ENCODE data around the gene VEPH1. TPM values are rescaled to one million over a fixed set of nuclear protein-coding genes. Genes with fewer than 3 reads are reported as not detected.
"Not testable (repeated sequence)": the region's sequence is repeated elsewhere in the genome, so short reads cannot be mapped to it uniquely, and the experiment has no call there.

Gene VEPH1
- total and polyA plus RNA-seq, 2 donors (not counting 1 experiment from before 2014, with no cell fraction given): not detected

GRCh38 chr3:157353652-157354051 is 149.6 kb downstream of the VEPH1 start:
- no peaks in the 10 kb centered on the region for H3K4me1 Mint-ChIP-seq
- no peak overlapping the region for H3K4me3 Mint-ChIP-seq
- no peak overlapping the region for H3K27ac Mint-ChIP-seq
- intact Hi-C loops (cut with micrococcal nuclease): no loop called here
- Histone ChIP-seq H3K79me2 (ENCODE audit: control insufficient read depth, insufficient read depth, low read length) (no peaks in the 10 kb centered on the region), H2AFZ (ENCODE audit: insufficient read depth, low read depth, low read length, poor library complexity, severe bottlenecking) (no peak overlapping the region), H3K36me3 (replicated peaks in 1 of 2; ENCODE audit: control extremely low read depth in 1 of 2, control insufficient read depth in 1 of 2, extremely low read depth in 1 of 2, insufficient read depth in 2 of 2, low read length in 1 of 2) (no peaks in the 10 kb centered on the region), H3K27ac (ENCODE audit: low read length in 2 of 2) (no peak overlapping the region), H3K27me3 (replicated peaks in 1 of 4; ENCODE audit: control extremely low read depth in 1 of 4, control insufficient read depth in 3 of 4, insufficient read depth in 4 of 4, low read length in 3 of 4) (no peaks in the 10 kb centered on the region), H3K4me2 (replicated peaks; ENCODE audit: low read depth, low read length, poor library complexity, severe bottlenecking) (no peak overlapping the region), H3K4me3 (ENCODE audit: control extremely low read depth in 1 of 5, extremely low read depth in 1 of 5, insufficient read depth in 1 of 5, low read depth in 2 of 5, low read length in 4 of 5) (no peak overlapping the region), H4K20me1 (ENCODE audit: control insufficient read depth, insufficient read depth, low read length, poor library complexity, severe bottlenecking) (no peaks in the 10 kb centered on the region), H3K9me3 (ENCODE audit: control extremely low read depth in 1 of 3, control insufficient read depth in 2 of 3, insufficient read depth in 1 of 3, low read length in 2 of 3) (peaks cover 0 to under 1% (median 0%) of the 10 kb centered on the region in 3 donors), H3K9ac (ENCODE audit: low read length) (no peak overlapping the region), H3K4me1 (ENCODE audit: control insufficient read depth in 2 of 2, insufficient read depth in 2 of 2, low read length in 2 of 2) (no peaks in the 10 kb centered on the region)
- POLR2A ChIA-PET: no interaction called here
- WGBS (ENCODE audit: insufficient coverage): no CpG with 5 or more reads among the region's 4 CpGs
- TF ChIP-seq CTCF (IDR thresholded peaks at IDR 0.05) (no peak), EZH2 (IDR thresholded peaks at IDR 0.05; ENCODE audit: borderline replicate concordance, insufficient read depth, low read depth, low read length, poor library complexity, severe bottlenecking) (no peak)
- CTCF ChIA-PET: no interaction called here
- H3K27me3 Mint-ChIP-seq: peaks cover 3% of the 10 kb centered on the region
- ATAC-seq (ENCODE audit: low read depth) (no peak), DNase-seq (no peak)
- peaks cover 4% of the 10 kb centered on the region for H3K9me3 Mint-ChIP-seq (ENCODE audit: insufficient read depth)

GRCh38 chr3:157351981-157352380 is 151.2 kb downstream of the VEPH1 start:
- Histone ChIP-seq H3K9me3 (ENCODE audit: control extremely low read depth in 1 of 3, control insufficient read depth in 2 of 3, insufficient read depth in 1 of 3, low read length in 2 of 3) (peaks cover 0 to 11% (median 0%) of the 10 kb centered on the region in 3 donors), H3K27me3 (replicated peaks in 1 of 4; ENCODE audit: control extremely low read depth in 1 of 4, control insufficient read depth in 3 of 4, insufficient read depth in 4 of 4, low read length in 3 of 4) (no peaks in the 10 kb centered on the region), H3K36me3 (replicated peaks in 1 of 2; ENCODE audit: control extremely low read depth in 1 of 2, control insufficient read depth in 1 of 2, extremely low read depth in 1 of 2, insufficient read depth in 2 of 2, low read length in 1 of 2) (no peaks in the 10 kb centered on the region), H3K27ac (ENCODE audit: low read length in 2 of 2) (no peak overlapping the region), H3K79me2 (ENCODE audit: control insufficient read depth, insufficient read depth, low read length) (no peaks in the 10 kb centered on the region), H3K9ac (ENCODE audit: low read length) (no peak overlapping the region), H3K4me3 (ENCODE audit: control extremely low read depth in 1 of 5, extremely low read depth in 1 of 5, insufficient read depth in 1 of 5, low read depth in 2 of 5, low read length in 4 of 5) (no peak overlapping the region), H3K4me2 (replicated peaks; ENCODE audit: low read depth, low read length, poor library complexity, severe bottlenecking) (no peak overlapping the region), H2AFZ (ENCODE audit: insufficient read depth, low read depth, low read length, poor library complexity, severe bottlenecking) (no peak overlapping the region), H4K20me1 (ENCODE audit: control insufficient read depth, insufficient read depth, low read length, poor library complexity, severe bottlenecking) (no peaks in the 10 kb centered on the region), H3K4me1 (ENCODE audit: control insufficient read depth in 2 of 2, insufficient read depth in 2 of 2, low read length in 2 of 2) (no peaks in the 10 kb centered on the region)
- Mint-ChIP-seq H3K27ac (no peak overlapping the region), H3K4me3 (no peak overlapping the region), H3K27me3 (peaks cover 3% of the 10 kb centered on the region), H3K9me3 (ENCODE audit: insufficient read depth) (peaks cover 4% of the 10 kb centered on the region), H3K4me1 (no peaks in the 10 kb centered on the region)
- ATAC-seq (ENCODE audit: low read depth): no peak
- no peak for DNase-seq
- intact Hi-C loops (cut with micrococcal nuclease): no loop called here
- ChIA-PET CTCF (no interaction called here), POLR2A (no interaction called here)
- TF ChIP-seq EZH2 (IDR thresholded peaks at IDR 0.05; ENCODE audit: borderline replicate concordance, insufficient read depth, low read depth, low read length, poor library complexity, severe bottlenecking) (no peak), CTCF (IDR thresholded peaks at IDR 0.05) (no peak)
- WGBS (ENCODE audit: insufficient coverage): no CpG with 5 or more reads among the region's 1 CpG

- intact Hi-C loops (cut with micrococcal nuclease); H3K4me3 Mint-ChIP-seq; H3K36me3 ChIP-seq (replicated peaks in 1 of 2; ENCODE audit: control extremely low read depth in 1 of 2, control insufficient read depth in 1 of 2, extremely low read depth in 1 of 2, insufficient read depth in 2 of 2, low read length in 1 of 2); H3K4me1 ChIP-seq (ENCODE audit: control insufficient read depth in 2 of 2, insufficient read depth in 2 of 2, low read length in 2 of 2); H3K9ac ChIP-seq (ENCODE audit: low read length); H3K4me3 ChIP-seq (ENCODE audit: control extremely low read depth in 1 of 5, extremely low read depth in 1 of 5, insufficient read depth in 1 of 5, low read depth in 2 of 5, low read length in 4 of 5); H3K27me3 ChIP-seq (replicated peaks in 1 of 4; ENCODE audit: control extremely low read depth in 1 of 4, control insufficient read depth in 3 of 4, insufficient read depth in 4 of 4, low read length in 3 of 4); H3K27me3 Mint-ChIP-seq; H2AFZ ChIP-seq (ENCODE audit: insufficient read depth, low read depth, low read length, poor library complexity, severe bottlenecking); H3K79me2 ChIP-seq (ENCODE audit: control insufficient read depth, insufficient read depth, low read length); POLR2A ChIA-PET; CTCF ChIA-PET; H3K4me1 Mint-ChIP-seq; H4K20me1 ChIP-seq (ENCODE audit: control insufficient read depth, insufficient read depth, low read length, poor library complexity, severe bottlenecking); DNase-seq; H3K27ac Mint-ChIP-seq; ATAC-seq (ENCODE audit: low read depth); H3K4me2 ChIP-seq (replicated peaks; ENCODE audit: low read depth, low read length, poor library complexity, severe bottlenecking); H3K9me3 Mint-ChIP-seq (ENCODE audit: insufficient read depth); H3K27ac ChIP-seq (ENCODE audit: low read length in 2 of 2): not testable (repeated sequence)
- WGBS (ENCODE audit: insufficient coverage): no CpG with 5 or more reads among the region's 2 CpGs
- peaks cover 0 to 14% (median 0%) of the 10 kb centered on the region in 3 donors for H3K9me3 ChIP-seq (ENCODE audit: control extremely low read depth in 1 of 3, control insufficient read depth in 2 of 3, insufficient read depth in 1 of 3, low read length in 2 of 3)
These were observed 152.6 kb downstream of the VEPH1 start for GRCh38 chr3:157350651-157351050.

Data from B cell (primary cell).